Caco-2 (cell line): ENCODE results near the gene COG7. TPM values are rescaled to one million over a fixed set of nuclear protein-coding genes. Genes with fewer than 3 reads are reported as not detected.

Experiments
- BruUV-seq: library from RNA; stranded (reverse); fragments of 400-500 nt; replicated peaks from 2 replicates; lab custom pipeline; 2021; lab: Mats Ljungman, UMichigan
- CTCF ChIA-PET: fragments of 300-600 bp; sonication (Branson Sonifier 250); formaldehyde crosslinking; loops from one replicate; lab custom pipeline; 2022; ENCODE audit warnings: antibody characterized with exemption; lab: Charles Lee
- POLR2A ChIA-PET: fragments of 300-600 bp; sonication (Branson Sonifier 250); formaldehyde crosslinking; loops from one replicate; lab custom pipeline; 2022; ENCODE audit warnings: antibody characterized with exemption; lab: Charles Lee
- DNase-seq, 2 experiments: peaks; one replicate each; pipeline versions ENCODE4 v3.0.0 to v3.0.0-alpha.2; 2020 to 2022
- H3K27me3 ChIP-seq: replicated peaks from 2 replicates; pipeline ENCODE4 v1.6.0; 2011; ENCODE audit warnings: low read length; ENCODE audit not compliant: control insufficient read depth, insufficient read depth
- H3K36me3 ChIP-seq: 2 replicates; pipeline ENCODE4 v1.5.1; 2011; ENCODE audit warnings: low read length; ENCODE audit not compliant: control insufficient read depth, insufficient read depth
- H3K4me1 ChIP-seq: fragments of 250-450 bp; sonication (Bioruptor Pico); 2 replicates; pipeline ENCODE4 v1.5.1; 2020; ENCODE audit warnings: mild to moderate bottlenecking
- H3K4me3 ChIP-seq: 2 replicates; pipeline ENCODE4 v1.5.1; 2011; ENCODE audit warnings: low read depth, mild to moderate bottlenecking, control low read depth, low read length
- H3K9me3 ChIP-seq: fragments of 250-450 bp; sonication (Bioruptor Pico); 2 replicates; pipeline ENCODE4 v1.5.1; 2020; ENCODE audit warnings: mild to moderate bottlenecking, moderate library complexity
- H3K27ac Mint-ChIP-seq: one replicate; pipeline ENCODE4 v1.8.0; 2022; ENCODE audit warnings: mixed read lengths; ENCODE audit not compliant: unreplicated experiment
- H3K27me3 Mint-ChIP-seq: one replicate; pipeline ENCODE4 v1.8.0; 2022; ENCODE audit warnings: mixed read lengths; ENCODE audit not compliant: insufficient read depth, unreplicated experiment
- H3K36me3 Mint-ChIP-seq: one replicate; pipeline ENCODE4 v1.8.0; 2022; ENCODE audit warnings: mild to moderate bottlenecking, mixed read lengths; ENCODE audit not compliant: insufficient read depth, unreplicated experiment
- H3K4me1 Mint-ChIP-seq: one replicate; pipeline ENCODE4 v1.8.0; 2022; ENCODE audit warnings: low read depth, mixed read lengths; ENCODE audit not compliant: unreplicated experiment
- H3K4me3 Mint-ChIP-seq: one replicate; pipeline ENCODE4 v1.8.0; 2022; ENCODE audit warnings: mild to moderate bottlenecking, moderate library complexity, mixed read lengths; ENCODE audit not compliant: unreplicated experiment
- H3K9me3 Mint-ChIP-seq: one replicate; pipeline ENCODE4 v1.8.0; 2022; ENCODE audit warnings: mixed read lengths; ENCODE audit not compliant: unreplicated experiment
- CTCF ChIP-seq, 2 experiments: fragments of 200-600 bp in 1 of 2; IDR thresholded peaks; 1 replicate in 1 of 2; 2 replicates in 1 of 2; pipeline versions ENCODE4 v1.5.1 to v1.8.0; 2011 to 2022; ENCODE audit warnings: antibody characterized with exemption in 1 of 2, control low read depth in 1 of 2, inconsistent platforms in 1 of 2, low read depth in 1 of 2, low read length in 1 of 2, mild to moderate bottlenecking in 1 of 2, moderate library complexity in 1 of 2; ENCODE audit not compliant: insufficient read depth in 1 of 2, severe bottlenecking in 1 of 2, unreplicated experiment in 1 of 2
- intact Hi-C: fragments of 100-400 bp; cut with micrococcal nuclease; formaldehyde crosslinking; loops from one replicate; pipeline ENCODE4 v1.10.0; 2022; ENCODE audit not compliant: unreplicated experiment
- total RNA-seq: library from RNA; stranded (reverse); gene quantifications from 2 replicates; pipeline ENCODE4 v1.2.3, GENCODE V29; 2022

Gene COG7
- total RNA-seq, 1 experiment from 2014 or later: 12.4 TPM

- Mint-ChIP-seq H3K36me3 (no peaks in the 10 kb centered on the region), H3K27me3 (peaks cover 11% of the 10 kb centered on the region), H3K4me1 (no peaks in the 10 kb centered on the region), H3K27ac (no peak overlapping the region), H3K4me3 (no peak overlapping the region), H3K9me3 (no peaks in the 10 kb centered on the region)
- CTCF ChIA-PET: no interaction called here
- intact Hi-C loops: loop anchor here (10.0 kb wide), 1 partner anchor 93 kb away; no protein-coding TSS in a partner anchor
- H3K4me3 ChIP-seq: no peak overlapping the region
- no peaks in the 10 kb centered on the region for H3K9me3 ChIP-seq
- no peaks in the 10 kb centered on the region; the same call in 1 of the 2 replicates for H3K27me3 ChIP-seq
- TF ChIP-seq CTCF (IDR thresholded peaks at IDR 0.05; ENCODE audit: insufficient read depth in 1 of 2, low read depth in 1 of 2, low read length in 1 of 2, severe bottlenecking in 1 of 2, unreplicated experiment in 1 of 2): no peak
- H3K4me1 ChIP-seq: no peaks in the 10 kb centered on the region
- H3K36me3 ChIP-seq: no peaks in the 10 kb centered on the region
- BruUV-seq: no TSS peak
- POLR2A ChIA-PET: no interaction called here
- DNase-seq: no peak
Measured at GRCh38 chr16:23342083-23342640, 110.8 kb downstream of the COG7 start.

GRCh38 chr16:23339787-23340186 lies 113.2 kb downstream of the COG7 start:
- Histone ChIP-seq H3K4me3 (no peak overlapping the region), H3K9me3 (no peaks in the 10 kb centered on the region), H3K36me3 (no peaks in the 10 kb centered on the region), H3K27me3 (no peaks in the 10 kb centered on the region; the same call in 1 of the 2 replicates), H3K4me1 (no peaks in the 10 kb centered on the region)
- Mint-ChIP-seq H3K27me3 (peaks cover 11% of the 10 kb centered on the region), H3K9me3 (no peaks in the 10 kb centered on the region), H3K27ac (no peak overlapping the region), H3K4me3 (no peak overlapping the region), H3K4me1 (no peaks in the 10 kb centered on the region), H3K36me3 (no peaks in the 10 kb centered on the region)
- DNase-seq: no peak
- BruUV-seq: no TSS peak
- intact Hi-C loops: loop anchor here (10.0 kb wide), 1 partner anchor 95 kb away; no protein-coding TSS in a partner anchor
- no peak for TF ChIP-seq CTCF (IDR thresholded peaks at IDR 0.05; ENCODE audit: insufficient read depth in 1 of 2, low read depth in 1 of 2, low read length in 1 of 2, severe bottlenecking in 1 of 2, unreplicated experiment in 1 of 2)
- ChIA-PET POLR2A (no interaction called here), CTCF (no interaction called here)

Other genes with a start within 250 kb of the COG7 start
- gene SCNN1B, start 150.9 kb downstream of the COG7 start, total RNA-seq: not detected in 2 replicates
- gene GGA2, start 57.3 kb upstream of the COG7 start, total RNA-seq: 92.7 and 93.4 TPM in 2 replicates
- gene EARS2, start 104.2 kb upstream of the COG7 start, total RNA-seq: 29.6 and 32.4 TPM in 2 replicates
- gene UBFD1, start 104.5 kb upstream of the COG7 start, total RNA-seq: 78.6 and 83.1 TPM in 2 replicates
- gene NDUFAB1, start 143.1 kb upstream of the COG7 start, total RNA-seq: 83.4 and 87.1 TPM in 2 replicates
- gene PALB2, start 188.1 kb upstream of the COG7 start, total RNA-seq: 19.4 and 20.5 TPM in 2 replicates
- gene DCTN5, start 188.3 kb upstream of the COG7 start, total RNA-seq: 91.0 and 101 TPM in 2 replicates
- gene PLK1, start 225.7 kb upstream of the COG7 start, total RNA-seq: 104 and 114 TPM in 2 replicates